Colonic mucosa (tissue), 4 donors: Measurements from ENCODE around the gene NHP2. TPM values are rescaled to one million over a fixed set of nuclear protein-coding genes. Genes with fewer than 3 reads are reported as not detected.
A peak's percentile ranks its signal among the peaks of the same experiment; 100 is the strongest.

Source experiments
- DNase-seq: peaks from one replicate; pipeline ENCODE4 v3.0.0-alpha.2; 2020
- H3K27ac ChIP-seq: fragments of 200-600 bp; one replicate; pipeline ENCODE4 v1.8.0; 2021
- H3K27me3 ChIP-seq: fragments of 200-600 bp; one replicate; pipeline ENCODE4 v1.8.0; 2021
- H3K36me3 ChIP-seq: fragments of 200-600 bp; one replicate; pipeline ENCODE4 v1.8.0; 2021
- H3K4me1 ChIP-seq: fragments of 200-600 bp; one replicate; pipeline ENCODE4 v1.8.0; 2021; ENCODE audit warnings: mild to moderate bottlenecking
- H3K4me3 ChIP-seq: fragments of 200-600 bp; one replicate; pipeline ENCODE4 v1.8.0; 2021
- H3K9ac ChIP-seq, 2 donors: one replicate each; pipeline ENCODE4 v1.7.0; 2013; ENCODE audit warnings: control low read depth in 2 of 2, low read depth in 2 of 2, low read length in 2 of 2
- H3K9me3 ChIP-seq: fragments of 200-600 bp; one replicate; pipeline ENCODE4 v1.8.0; 2021
- intact Hi-C: fragments of 100-400 bp; cut with DNase I; formaldehyde crosslinking; loops from one replicate; pipeline ENCODE4 v1.14.1; 2022
- total RNA-seq, 2 donors: library from RNA; stranded (reverse); fragmentation: NEBNext Ultra II Directional in 1 of 2; extraction: Animal tissue kit (Norgen Biotek cat#: 25700) in 1 of 2; gene quantifications; one replicate each; pipeline ENCODE4 v1.2.1, GENCODE V29; 2021
- TF ChIP-seq, protein P1 (sequence below): fragments of 200-600 bp; IDR thresholded peaks from one replicate; pipeline ENCODE4 v1.8.0; 2022; ENCODE audit warnings: antibody characterized with exemption, mild to moderate bottlenecking
- donor health status: healthy.
- donor health status: DM: no; HTN: no; CAD: no.
- donor health status: DM: no; HTN: no; CAD: no.

Gene NHP2
- total RNA-seq, 2 donors from 2014 or later: 64.8 to 182 TPM

DNA sequence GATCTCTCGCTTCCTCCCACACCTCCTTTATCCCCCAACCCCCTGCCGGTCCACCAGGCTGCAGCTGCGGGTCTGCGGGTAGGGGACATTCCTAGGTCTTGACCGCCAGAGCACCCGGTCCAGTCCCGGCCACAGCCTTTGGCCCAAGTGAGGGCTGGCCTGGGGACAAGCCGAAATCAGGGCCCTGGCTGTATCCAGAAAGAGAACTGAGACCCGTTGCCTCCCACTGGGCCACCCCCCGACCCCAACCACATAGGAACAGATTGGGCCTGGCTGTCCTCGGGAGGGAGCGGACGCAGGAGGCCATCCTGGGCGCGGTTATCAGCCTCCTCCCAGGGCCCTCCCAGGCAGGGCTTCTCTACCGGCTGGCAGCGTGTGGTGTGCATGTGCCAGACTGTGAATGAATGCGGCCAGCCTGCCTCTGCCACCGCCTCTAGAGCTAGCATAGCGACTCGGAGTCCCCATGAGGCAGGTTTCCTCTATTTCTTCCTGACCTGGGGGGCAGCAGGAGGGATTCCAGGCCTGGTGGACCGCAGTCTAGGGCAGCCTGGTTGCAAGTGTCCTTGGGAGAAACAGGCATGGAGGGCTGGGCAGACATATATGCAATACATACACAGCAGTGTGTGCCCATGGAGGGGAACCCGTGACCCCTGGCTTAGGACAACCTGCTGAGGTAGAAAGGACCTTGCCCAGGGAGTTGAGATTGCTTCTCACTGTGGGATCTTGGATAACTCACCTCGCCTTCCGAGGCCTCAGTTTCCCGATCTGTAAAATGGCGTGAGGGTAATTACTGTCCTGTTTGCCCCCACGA lies 39.2 kb downstream of the NHP2 start:
- Histone ChIP-seq H3K36me3 (no peaks in the 10 kb centered on the region), H3K27ac (no peak overlapping the region), H3K4me3 (peak overlapping the region; percentile 51), H3K27me3 (peaks cover 18% of the 10 kb centered on the region), H3K9me3 (no peaks in the 10 kb centered on the region), H3K4me1 (peaks cover 6% of the 10 kb centered on the region), H3K9ac (peak overlapping the region in 1 of 2 donors; percentile 40)
- DNase-seq: peak; percentile 54
- intact Hi-C loops: no loop called here
- TF ChIP-seq, protein P1, sequence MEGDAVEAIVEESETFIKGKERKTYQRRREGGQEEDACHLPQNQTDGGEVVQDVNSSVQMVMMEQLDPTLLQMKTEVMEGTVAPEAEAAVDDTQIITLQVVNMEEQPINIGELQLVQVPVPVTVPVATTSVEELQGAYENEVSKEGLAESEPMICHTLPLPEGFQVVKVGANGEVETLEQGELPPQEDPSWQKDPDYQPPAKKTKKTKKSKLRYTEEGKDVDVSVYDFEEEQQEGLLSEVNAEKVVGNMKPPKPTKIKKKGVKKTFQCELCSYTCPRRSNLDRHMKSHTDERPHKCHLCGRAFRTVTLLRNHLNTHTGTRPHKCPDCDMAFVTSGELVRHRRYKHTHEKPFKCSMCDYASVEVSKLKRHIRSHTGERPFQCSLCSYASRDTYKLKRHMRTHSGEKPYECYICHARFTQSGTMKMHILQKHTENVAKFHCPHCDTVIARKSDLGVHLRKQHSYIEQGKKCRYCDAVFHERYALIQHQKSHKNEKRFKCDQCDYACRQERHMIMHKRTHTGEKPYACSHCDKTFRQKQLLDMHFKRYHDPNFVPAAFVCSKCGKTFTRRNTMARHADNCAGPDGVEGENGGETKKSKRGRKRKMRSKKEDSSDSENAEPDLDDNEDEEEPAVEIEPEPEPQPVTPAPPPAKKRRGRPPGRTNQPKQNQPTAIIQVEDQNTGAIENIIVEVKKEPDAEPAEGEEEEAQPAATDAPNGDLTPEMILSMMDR: no peak

DNA sequence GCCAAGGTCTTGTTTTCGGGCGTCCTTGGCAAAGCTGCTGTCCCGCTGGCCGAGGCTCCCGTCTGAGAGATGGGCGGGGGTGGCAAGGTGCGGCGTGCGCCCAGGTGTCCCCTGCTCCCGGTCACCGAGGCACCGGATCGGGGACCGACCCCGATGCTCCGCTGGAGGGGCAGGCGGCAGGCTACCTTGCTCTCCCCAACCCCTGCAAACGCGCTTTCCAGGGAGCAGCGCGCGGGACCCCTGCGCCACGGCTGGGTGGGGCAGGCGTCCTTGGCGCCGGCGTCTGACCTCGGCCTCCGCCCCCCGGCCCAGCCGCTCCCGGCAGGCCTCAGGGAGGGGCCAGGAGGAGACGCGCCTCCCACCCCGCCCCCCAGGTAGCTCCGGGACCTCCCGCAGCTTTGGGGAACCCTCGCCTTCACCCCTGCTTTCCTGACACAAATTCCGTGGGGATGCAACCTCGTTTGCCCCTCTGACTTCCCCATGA lies 39.8 kb downstream of the NHP2 start:
- Histone ChIP-seq H3K9me3 (no peaks in the 10 kb centered on the region), H3K27ac (no peak overlapping the region)

DNA sequence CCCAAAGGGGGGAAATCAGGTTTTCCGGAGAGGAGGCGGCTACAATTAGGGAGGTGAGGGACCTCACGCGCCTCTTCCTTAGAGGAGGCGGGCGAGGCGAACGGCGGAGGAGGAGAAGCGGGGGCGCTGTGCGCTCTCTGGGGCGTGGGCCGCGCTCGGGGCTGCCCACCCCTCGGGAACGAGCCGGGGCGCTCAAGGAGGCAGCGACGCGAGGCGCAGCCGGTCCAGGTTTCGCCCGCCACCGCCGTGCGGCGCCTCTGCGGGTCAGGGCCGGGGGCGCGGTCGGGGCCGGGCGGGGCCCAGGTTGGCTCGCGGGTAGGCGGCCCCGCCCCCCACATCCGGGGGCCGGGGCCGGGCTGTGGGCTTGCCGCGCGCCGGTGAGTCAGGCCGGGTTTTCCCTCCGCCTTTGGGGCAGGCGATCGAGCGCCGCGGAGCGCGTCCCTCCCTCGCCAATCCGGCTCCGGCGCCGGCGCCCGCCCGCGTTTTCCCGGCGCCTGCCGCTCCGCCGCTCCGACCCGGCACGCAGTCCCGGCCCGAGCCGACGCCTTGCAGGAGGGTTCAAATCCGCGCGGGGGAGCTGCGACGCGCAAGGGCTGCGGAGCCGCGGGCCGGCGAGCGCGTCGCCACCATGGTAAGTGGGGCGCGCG lies 40.4 kb downstream of the NHP2 start, which contains the start of gene N4BP3:
Gene N4BP3 (plus strand): TSS at position 392 of the 647 bp plus-strand sequence. CDS start 6,052 bp downstream, outside the sequence.
- Histone ChIP-seq H3K27ac (no peak within 1 kb of the TSS), H3K4me1 (peaks cover 11% of the 10 kb centered on the region), H3K9me3 (no peaks in the 10 kb centered on the region), H3K36me3 (no peaks in the 10 kb centered on the region), H3K9ac (peak within 1 kb of the TSS; percentile 5 to 70), H3K4me3 (peak within 1 kb of the TSS; percentile 51), H3K27me3 (peaks cover 18% of the 10 kb centered on the region)
- TF ChIP-seq, protein P1: no peak
- intact Hi-C loops: no loop called here
- DNase-seq: peak; percentile 73

More for the DNA sequence above, 39.8 kb downstream of the NHP2 start:
- Histone ChIP-seq H3K36me3 (no peaks in the 10 kb centered on the region), H3K9ac (peak overlapping the region in 1 of 2 donors; percentile 5), H3K4me3 (peak overlapping the region; percentile 51), H3K27me3 (peaks cover 18% of the 10 kb centered on the region), H3K4me1 (peaks cover 11% of the 10 kb centered on the region)
- intact Hi-C loops: no loop called here
- no peak for DNase-seq
- TF ChIP-seq, protein P1: no peak

DNA sequence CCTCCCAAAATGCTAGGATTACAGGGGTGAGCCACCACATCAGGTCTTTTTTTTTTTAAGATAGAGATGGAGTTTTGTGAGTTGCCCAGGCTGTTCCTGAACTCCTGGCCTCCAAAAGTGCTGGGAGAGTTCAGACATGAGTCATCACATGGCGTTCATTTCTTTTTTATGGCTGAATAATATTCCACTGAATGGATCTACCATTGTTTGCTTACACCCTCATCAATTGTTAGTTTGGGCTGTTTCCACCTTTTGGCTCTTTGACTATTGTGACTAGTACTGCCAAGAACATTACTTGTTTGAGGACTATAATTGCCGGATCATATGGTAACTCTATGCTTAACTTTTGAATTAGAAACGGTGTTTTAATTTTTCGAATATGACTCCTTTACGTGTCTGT lies 41.1 kb downstream of the NHP2 start:
- TF ChIP-seq, protein P1: no peak
- intact Hi-C loops: no loop called here
- no peak overlapping the region for H3K27ac ChIP-seq
- no peak overlapping the region for H3K4me3 ChIP-seq
- H3K9me3 ChIP-seq: no peaks in the 10 kb centered on the region
- no peak overlapping the region for H3K9ac ChIP-seq
- H3K27me3 ChIP-seq: peaks cover 18% of the 10 kb centered on the region
- H3K36me3 ChIP-seq: no peaks in the 10 kb centered on the region
- peaks cover 11% of the 10 kb centered on the region for H3K4me1 ChIP-seq
- DNase-seq: no peak

DNA sequence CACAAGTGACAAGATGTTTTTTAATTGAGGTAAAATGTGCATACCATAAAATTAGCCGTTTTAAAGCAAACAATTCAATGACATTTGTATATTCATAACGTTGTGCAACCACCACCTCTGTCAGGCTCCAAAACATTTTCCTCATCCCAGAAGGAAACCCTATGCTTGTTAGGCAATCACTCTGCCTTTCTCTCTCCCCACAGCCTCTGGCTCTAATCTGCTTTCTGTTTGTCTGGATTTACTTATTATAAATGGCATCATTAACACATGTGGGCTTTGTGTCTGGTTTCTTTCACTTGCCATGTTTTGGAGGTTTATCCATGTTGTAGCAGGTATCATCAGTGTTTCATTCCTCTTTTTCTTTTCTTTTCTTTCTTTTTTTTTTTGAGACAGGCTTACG lies 41.8 kb downstream of the NHP2 start:
- H3K36me3 ChIP-seq: no peaks in the 10 kb centered on the region
- H3K27me3 ChIP-seq: peaks cover 18% of the 10 kb centered on the region
- H3K27ac ChIP-seq: no peak overlapping the region
- no peak for DNase-seq
- peaks cover 11% of the 10 kb centered on the region for H3K4me1 ChIP-seq
- no peak overlapping the region for H3K4me3 ChIP-seq
- TF ChIP-seq, protein P1: no peak
- intact Hi-C loops: no loop called here
- no peaks in the 10 kb centered on the region for H3K9me3 ChIP-seq
- H3K9ac ChIP-seq: no peak overlapping the region
